HTR-8/SVneo (cell line): ENCODE data around the gene TMEM59L.

ENCODE experiments used
- DNase-seq: peaks from one replicate; pipeline ENCODE4 v3.0.0; 2011; ENCODE audit warnings: low spot score, mixed read lengths; ENCODE audit not compliant: insufficient read length
- FAIRE-seq: peaks from 2 replicates; lab custom pipeline; 2011; peaks lifted over from hg19 to GRCh38; lab: Jason Lieb, UNC

The TMEM59L gene

DNA sequence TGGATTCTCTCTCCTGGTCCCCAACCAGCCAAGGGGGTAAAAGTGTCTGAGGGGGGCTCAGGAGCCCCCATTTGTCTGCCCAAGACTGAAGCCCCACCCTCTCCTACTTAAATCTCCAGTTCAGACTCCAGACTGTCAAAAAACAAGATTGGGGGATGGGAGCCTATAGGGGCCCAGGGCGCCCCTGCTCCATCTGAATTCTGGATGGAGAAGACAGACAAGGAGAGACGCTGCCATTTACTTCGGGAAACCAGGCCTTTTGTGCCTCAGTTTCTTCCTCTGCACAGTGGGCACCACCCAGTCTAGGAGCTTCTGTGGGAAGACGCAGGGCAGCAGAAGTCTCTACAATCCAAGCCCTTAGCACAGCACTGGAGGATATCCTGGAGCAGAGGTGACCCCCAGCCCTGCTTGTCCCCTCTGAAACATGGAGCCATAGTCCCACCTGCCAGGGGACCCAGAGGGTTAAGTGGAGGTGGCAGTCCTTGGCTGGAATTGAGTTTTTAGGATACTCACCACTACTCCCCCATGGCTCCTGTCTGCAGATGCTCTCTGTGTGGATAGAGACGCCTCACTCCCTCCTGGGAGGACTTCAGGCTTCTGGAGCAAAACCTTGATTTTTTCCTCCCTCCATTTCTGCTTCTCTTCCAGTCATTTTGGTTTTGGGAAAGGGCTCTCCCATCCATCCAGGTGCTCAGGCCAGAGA lies 4.4 kb upstream of the TMEM59L start:
- FAIRE-seq, result no peak
- no peak for DNase-seq

DNA sequence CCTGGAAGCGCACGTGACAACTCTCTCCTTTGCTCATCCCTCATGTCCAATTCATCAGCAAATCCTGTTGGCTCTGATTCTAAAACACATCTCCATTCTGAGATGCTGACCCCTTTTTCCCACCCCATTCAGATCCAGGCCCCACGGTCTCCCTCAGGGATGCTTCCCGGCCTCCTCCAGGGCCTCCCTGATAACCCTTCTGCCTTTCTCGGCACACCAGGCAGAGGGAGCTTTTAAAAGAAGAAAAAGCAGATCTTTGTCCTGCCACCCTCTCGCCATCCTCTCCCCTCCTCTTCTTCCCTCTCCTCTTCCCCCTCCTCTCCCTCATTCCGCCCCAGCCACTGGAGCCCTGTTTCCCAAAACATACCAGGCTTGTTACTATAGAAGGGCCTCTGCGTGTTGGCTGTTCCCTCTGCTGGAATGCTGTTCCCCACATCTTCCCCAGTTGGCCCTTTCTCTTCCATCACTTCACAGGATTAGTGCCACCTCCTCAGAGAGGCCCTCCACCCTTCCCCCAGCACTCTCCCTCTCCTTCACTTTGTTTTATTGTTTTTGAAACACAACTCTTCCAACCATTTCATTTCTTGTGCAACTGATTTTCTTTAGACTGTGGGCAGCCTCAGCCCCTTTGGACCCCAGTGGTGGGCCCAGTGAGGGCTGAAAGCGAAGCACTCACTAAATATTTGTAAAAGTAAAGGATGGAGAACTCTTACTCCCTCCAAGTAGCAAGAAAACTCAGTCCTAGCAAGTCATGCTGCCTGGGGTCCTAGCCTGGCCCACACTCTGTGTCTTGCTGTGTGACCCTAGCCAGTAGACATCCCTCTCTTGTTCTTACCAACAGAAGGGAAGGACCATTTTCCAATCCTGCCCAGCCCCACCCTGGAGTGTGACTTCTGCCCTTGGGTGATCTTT lies 3.6 kb upstream of the TMEM59L start:
- no peak for DNase-seq
- no peak for FAIRE-seq

DNA sequence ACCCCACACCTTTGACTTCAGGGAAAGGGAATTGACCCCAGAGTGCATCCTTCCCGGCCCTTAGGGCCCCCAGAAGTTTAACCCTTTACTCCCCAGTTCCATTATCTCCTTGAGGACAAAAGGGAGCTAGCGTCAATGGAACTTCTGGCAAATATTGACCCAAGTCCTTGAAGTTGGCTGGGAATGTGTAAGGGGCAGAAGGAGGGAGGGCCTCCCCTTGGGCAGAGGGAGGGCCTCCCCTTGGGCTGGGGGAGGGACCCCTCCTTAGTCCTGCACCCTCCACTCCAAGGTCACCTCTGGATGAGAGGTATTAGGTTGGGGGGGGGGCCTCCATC lies 3.0 kb upstream of the TMEM59L start:
- DNase-seq (no peak), FAIRE-seq (no peak)

DNA sequence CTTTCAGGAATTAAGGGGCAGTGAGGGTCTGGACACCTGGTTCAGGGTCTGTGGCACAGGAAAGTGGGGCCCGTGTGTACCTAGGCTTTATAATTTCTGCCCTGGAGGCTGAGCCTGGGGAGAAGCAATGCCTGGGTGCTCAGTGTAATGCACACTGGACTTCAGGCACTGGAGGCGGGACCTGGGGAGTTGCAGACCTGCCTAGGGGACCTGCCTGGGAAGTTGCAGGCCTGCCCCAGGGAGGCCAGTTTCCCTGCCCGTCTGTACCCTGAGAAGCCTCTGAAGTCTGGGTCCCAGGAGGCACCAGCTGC lies 2.5 kb upstream of the TMEM59L start:
- DNase-seq (no peak), FAIRE-seq (no peak)

GRCh38 chr19:18610556-18611326 lies 1.9 kb upstream of the TMEM59L start:
- peak; percentile 86 for FAIRE-seq
- no peak for DNase-seq

- FAIRE-seq (peak; percentile 33), DNase-seq (no peak)
Measured at GRCh38 chr19:18611327-18612050, 1.2 kb upstream of the TMEM59L start.

DNA sequence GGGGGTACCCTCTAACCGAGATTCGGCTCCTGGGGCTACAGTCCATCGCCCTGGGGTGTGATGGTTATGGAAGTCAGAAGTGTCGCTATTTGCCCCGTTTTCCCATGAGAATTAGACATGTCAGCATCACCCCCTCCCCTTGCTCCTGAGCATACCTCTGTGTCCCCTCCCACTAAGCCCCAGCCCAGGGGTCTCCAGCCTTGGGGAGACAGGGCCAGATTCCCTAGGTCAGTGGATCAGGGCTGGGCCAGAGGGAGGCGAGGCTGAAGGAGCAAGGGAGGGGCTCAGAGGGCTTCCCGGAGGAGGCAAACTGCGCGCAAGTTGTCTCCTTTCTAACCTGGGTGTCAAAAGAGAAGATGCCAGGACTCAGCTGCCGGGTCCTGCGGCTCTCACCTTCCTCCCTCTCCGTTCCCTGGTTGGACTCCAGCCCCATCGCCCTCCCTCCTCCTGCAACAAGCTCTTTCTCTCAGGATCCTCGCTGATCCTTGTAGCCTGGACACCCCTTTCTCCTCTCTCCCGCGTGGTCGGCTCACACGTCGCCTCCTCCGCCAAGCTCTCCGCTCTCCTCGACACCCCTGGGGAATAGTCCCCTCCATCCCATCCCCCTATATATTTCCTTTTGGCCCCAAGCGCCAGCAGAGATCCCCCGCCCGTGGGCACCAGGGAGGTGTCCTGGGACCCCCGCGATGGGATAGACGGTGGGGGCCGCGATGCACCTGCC lies 459 bp upstream of the TMEM59L start:
- no peak for FAIRE-seq
- no peak for DNase-seq

- DNase-seq (no peak), FAIRE-seq (no peak)
Measured at GRCh38 chr19:18613589-18614234, 1.0 kb downstream of the TMEM59L start.

DNA sequence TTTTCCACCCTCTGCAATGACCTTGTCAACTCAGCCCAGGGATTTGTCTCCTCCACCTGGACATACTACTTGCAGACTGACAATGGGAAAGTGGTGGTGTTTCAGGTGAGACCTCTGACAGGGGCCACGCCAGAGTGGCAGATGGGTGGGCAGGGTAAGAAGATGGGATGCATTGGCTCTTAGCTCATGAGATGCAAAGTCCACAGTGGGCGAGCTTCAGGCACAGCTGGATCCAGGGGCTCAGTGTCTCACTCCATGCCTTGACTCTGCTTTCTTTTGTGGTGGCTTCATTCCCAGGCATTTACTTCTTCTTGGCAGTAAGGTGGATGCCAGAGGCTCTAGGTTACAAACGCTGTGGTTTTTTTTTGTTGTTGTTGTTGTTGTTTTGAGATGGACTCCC lies 3.4 kb downstream of the TMEM59L start:
- DNase-seq (no peak), FAIRE-seq (no peak)

DNA sequence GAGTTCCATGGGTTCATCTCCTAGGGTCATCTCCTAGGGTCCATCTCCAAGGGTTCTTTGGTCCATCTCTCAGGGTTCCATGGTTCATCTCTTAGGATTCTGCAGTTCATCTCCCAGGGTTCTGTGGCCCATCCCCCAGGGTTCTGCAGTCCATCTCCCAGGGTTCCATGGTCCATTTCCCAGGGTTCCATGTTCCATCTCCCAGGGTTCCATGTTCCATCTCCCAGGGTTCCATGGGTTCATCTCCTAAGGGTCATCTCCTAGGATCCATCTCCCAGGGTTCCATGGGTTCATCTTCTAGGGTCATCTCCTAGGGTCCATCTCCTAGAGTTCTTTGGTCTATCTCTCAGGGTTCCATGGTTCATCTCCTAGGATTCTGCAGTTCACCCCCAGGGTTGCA lies 4.9 kb downstream of the TMEM59L start:
- no peak for FAIRE-seq
- DNase-seq, result no peak

DNA sequence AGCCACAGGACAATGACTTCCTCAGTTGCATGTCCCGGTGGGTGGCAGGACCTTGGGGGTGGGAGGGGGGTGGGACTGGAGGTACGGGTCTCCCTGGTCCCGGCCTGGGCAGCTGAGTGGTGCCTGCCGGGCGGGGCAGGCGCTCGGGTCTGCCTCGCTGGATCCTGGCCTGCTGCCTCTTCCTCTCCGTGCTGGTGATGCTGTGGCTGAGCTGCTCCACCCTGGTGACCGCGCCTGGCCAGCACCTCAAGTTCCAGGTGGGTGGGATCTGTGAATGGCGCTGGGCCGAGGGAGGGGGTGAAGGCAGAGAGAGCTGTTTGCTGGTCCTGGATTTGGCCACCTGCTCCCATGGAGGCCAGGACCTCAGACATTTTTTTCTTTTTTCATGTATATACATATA lies 5.6 kb downstream of the TMEM59L start:
- FAIRE-seq (no peak), DNase-seq (no peak)

DNA sequence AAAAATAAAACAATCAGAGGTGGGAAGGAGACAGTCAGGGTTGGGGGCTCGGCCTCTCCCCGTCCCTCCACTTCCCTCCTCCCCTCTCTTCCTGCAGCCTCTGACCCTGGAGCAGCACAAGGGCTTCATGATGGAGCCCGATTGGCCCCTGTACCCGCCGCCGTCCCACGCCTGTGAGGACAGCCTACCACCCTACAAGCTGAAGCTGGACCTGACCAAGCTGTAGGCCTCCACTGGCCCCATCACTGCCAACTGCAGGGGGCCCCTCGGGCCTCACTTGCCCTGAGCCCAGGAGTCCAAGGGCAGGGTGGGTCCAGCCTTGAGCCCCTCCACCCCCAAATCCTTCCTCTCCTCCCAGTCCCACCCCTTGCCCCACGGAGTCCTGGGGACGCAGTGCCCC lies 7.6 kb downstream of the TMEM59L start:
- DNase-seq, result no peak
- no peak for FAIRE-seq

DNA sequence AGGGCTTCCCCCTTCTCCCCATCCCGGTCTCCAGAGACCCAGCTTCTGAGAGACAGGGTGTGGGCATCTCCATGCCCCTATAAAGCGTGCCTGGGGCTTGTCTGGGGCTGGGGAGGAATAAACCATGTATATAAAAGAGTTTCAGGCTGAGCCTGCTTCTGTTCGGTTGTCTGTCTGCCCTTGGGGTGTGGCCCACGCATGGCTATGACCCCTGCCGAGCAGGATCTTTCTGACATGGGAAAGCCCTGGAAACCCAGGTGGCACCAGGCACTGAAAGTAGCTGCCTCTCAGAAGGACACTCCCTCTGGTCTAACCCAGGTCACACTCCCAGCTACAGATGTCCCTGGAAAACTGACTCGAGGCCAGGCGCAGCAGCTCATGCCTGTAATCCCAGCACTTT lies 8.2 kb downstream of the TMEM59L start:
- DNase-seq, result no peak
- FAIRE-seq, result no peak

- FAIRE-seq (no peak), DNase-seq (no peak)
Measured at GRCh38 chr19:18626906-18627305, 14.2 kb downstream of the TMEM59L start.

- no peak for DNase-seq
- no peak for FAIRE-seq
Measured at GRCh38 chr19:18629166-18630088, 16.8 kb downstream of the TMEM59L start.

DNA sequence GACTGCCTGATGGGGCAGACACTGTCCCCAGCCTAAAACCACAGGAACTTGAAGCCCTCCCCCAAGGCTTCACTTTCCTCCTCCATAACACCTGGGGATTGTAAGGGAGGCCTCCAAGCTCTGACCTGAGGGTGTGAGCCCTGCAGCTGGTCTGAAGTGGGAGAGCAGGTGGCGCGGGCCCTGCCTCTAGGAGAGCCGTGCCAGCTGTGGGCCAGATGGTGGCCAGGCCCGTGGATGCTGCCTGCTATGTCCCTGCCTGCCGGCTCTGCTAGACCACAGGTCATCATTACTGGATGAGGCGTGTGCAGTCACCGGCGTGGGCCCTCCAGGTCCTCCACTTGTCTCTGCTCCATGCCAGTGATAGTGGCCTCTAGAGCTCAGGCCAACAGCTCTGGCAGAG lies 20.7 kb downstream of the TMEM59L start:
- FAIRE-seq, result no peak

GRCh38 chr19:18634612-18635297 lies 22.1 kb downstream of the TMEM59L start:
- FAIRE-seq (peak; percentile 80), DNase-seq (no peak)

More for the DNA sequence above, 20.7 kb downstream of the TMEM59L start:
- DNase-seq, result no peak

DNA sequence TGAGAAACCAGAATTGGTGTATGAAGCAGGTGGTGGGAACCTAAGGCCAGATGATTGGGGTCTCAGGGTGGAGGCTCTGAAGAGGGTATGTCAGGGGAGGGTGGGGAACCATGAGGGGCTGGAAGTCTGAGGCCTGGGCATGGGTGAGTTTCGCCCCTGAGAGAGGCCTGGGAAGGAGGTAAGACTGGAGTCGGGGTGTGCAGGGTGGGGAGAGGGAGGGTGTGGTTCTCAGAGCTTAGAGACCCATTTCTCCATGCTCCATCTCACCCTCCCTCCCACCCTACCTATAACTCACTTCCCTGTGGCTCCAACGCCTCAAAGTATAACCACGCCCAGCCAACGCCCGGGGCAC lies 23.1 kb downstream of the TMEM59L start:
- DNase-seq (no peak), FAIRE-seq (no peak)
